HepG2 (cell line): ENCODE measurements around the gene PPM1H. TPM values are rescaled to one million over a fixed set of nuclear protein-coding genes. Genes with fewer than 3 reads are reported as not detected.

Experiments
- ATAC-seq: fragments of 200-7000 bp; cut with Tn5 transposase; 3 replicates; pipeline ENCODE4 v1.9.1; 2020; ENCODE audit warnings: mild to moderate bottlenecking, moderate library complexity
- BruUV-seq: library from RNA; stranded (reverse); fragments of 400-500 nt; replicated peaks from 2 replicates; lab custom pipeline; 2021; lab: Mats Ljungman, UMichigan
- CTCF ChIA-PET: fragments of 300-600 bp; formaldehyde crosslinking; extraction: SDS; loops from one replicate; lab custom pipeline; 2021; ENCODE audit warnings: low total read pairs, inconsistent platforms, low intra/inter-chr PET ratio; lab: Yijun Ruan, JAX
- POLR2A ChIA-PET: fragments of 350-600 bp; sonication (Branson Sonifier 250); formaldehyde crosslinking; loops from one replicate; lab custom pipeline; 2020; ENCODE audit warnings: antibody characterized with exemption, inconsistent platforms; lab: Yijun Ruan, JAX
- DNase-seq: peaks from one replicate; pipeline ENCODE4 v3.0.0-alpha.2; 2015; ENCODE audit warnings: low spot score
- FAIRE-seq: peaks from 3 replicates; lab custom pipeline; 2011; peaks lifted over from hg19 to GRCh38; lab: Jason Lieb, UNC
- H2AFZ ChIP-seq: one replicate; pipeline ENCODE4 v1.6.1; 2011; ENCODE audit warnings: low read length, inconsistent platforms
- H3K27ac ChIP-seq: fragments of 300-600 bp; 3 replicates; pipeline ENCODE4 v1.8.0; 2011; ENCODE audit warnings: mixed run types, mild to moderate bottlenecking, mixed read lengths, low read length, inconsistent platforms; ENCODE audit not compliant: insufficient read depth; ENCODE audit errors: extremely low read length
- H3K27me3 ChIP-seq, 2 experiments: fragments of 200-600 bp in 1 of 2; 2 replicates in 1 of 2; 3 replicates in 1 of 2; pipeline versions ENCODE4 v1.6.0 to v1.8.0; 2011; ENCODE audit warnings: low read length in 2 of 2, mild to moderate bottlenecking in 2 of 2, moderate library complexity in 2 of 2, inconsistent platforms in 1 of 2; ENCODE audit not compliant: insufficient read depth in 2 of 2, control insufficient read depth in 1 of 2
- H3K36me3 ChIP-seq, 2 experiments: fragments of 200-600 bp in 1 of 2; replicated peaks in 1 of 2; 2 replicates in 1 of 2; 3 replicates in 1 of 2; pipeline versions ENCODE4 v1.5.1 to v1.8.0; 2011; ENCODE audit warnings: low read length in 2 of 2, inconsistent platforms in 1 of 2; ENCODE audit not compliant: insufficient read depth in 2 of 2, control insufficient read depth in 1 of 2
- H3K4me1 ChIP-seq: 2 replicates; pipeline ENCODE4 v1.5.1; 2012; ENCODE audit warnings: low read length, inconsistent platforms; ENCODE audit not compliant: insufficient read depth
- H3K4me2 ChIP-seq: 2 replicates; pipeline ENCODE4 v1.6.0; 2011; ENCODE audit warnings: low read depth, low read length, inconsistent platforms
- H3K4me3 ChIP-seq, 3 experiments: fragments of 200-600 bp in 1 of 3; sonication (generic), shearing (Covaris generic) in 1 of 3; replicated peaks in 1 of 3; 2 replicates each; pipeline ENCODE4 v1.5.1; 2011 to 2016; ENCODE audit warnings: low read length in 3 of 3, inconsistent platforms in 2 of 3, low read depth in 2 of 3, mild to moderate bottlenecking in 2 of 3, control low read depth in 1 of 3, mixed read lengths in 1 of 3; ENCODE audit not compliant: insufficient read depth in 1 of 3
- H3K79me2 ChIP-seq: one replicate; pipeline ENCODE4 v1.6.1; 2011; ENCODE audit warnings: low read length, inconsistent platforms; ENCODE audit not compliant: insufficient read depth
- H3K9ac ChIP-seq: 2 replicates; pipeline ENCODE4 v1.6.0; 2011; ENCODE audit warnings: mild to moderate bottlenecking, low read depth, low read length, inconsistent platforms; ENCODE audit not compliant: insufficient read depth
- H3K9me3 ChIP-seq: 2 replicates; pipeline ENCODE4 v1.5.1; 2012; ENCODE audit warnings: mild to moderate bottlenecking, low read length
- H4K20me1 ChIP-seq: 2 replicates; pipeline ENCODE4 v1.6.0; 2011; ENCODE audit warnings: inconsistent platforms, mild to moderate bottlenecking, low read length, moderate library complexity; ENCODE audit not compliant: insufficient read depth
- CEBPB ChIP-seq: IDR thresholded peaks from 2 replicates; pipeline ENCODE4 v1.6.1; 2011; ENCODE audit warnings: low read depth, low read length, improper control_type of control experiment, borderline replicate concordance
- DRAP1 ChIP-seq: IDR thresholded peaks from 2 replicates; pipeline ENCODE4 v1.6.1; 2016; ENCODE audit warnings: missing genetic modification reagents, missing compliant biosample characterization
- HNRNPH1 ChIP-seq: fragments of 200-400 bp; formaldehyde crosslinking; optimal IDR thresholded peaks from 2 replicates; pipeline ENCODE3; 2017; ENCODE audit warnings: mild to moderate bottlenecking, low read depth, low read length
- NFRKB ChIP-seq: fragments of 450-650 bp; IDR thresholded peaks from 2 replicates; pipeline ENCODE4 v1.6.1; 2017
- NFYC ChIP-seq: IDR thresholded peaks from 2 replicates; pipeline ENCODE4 v1.6.1; 2016; ENCODE audit warnings: missing genetic modification reagents, missing compliant biosample characterization
- NR3C1 ChIP-seq: sonication (generic); formaldehyde crosslinking; IDR thresholded peaks from 2 replicates; pipeline ENCODE4 v1.4.0; 2020; ENCODE audit warnings: missing genetic modification reagents
- TRIM24 ChIP-seq: sonication (generic); formaldehyde crosslinking; IDR thresholded peaks from 2 replicates; pipeline ENCODE4 v1.8.0; 2022; ENCODE audit warnings: mild to moderate bottlenecking, missing genetic modification reagents
- ZNF672 ChIP-seq: sonication (generic); formaldehyde crosslinking; IDR thresholded peaks from 2 replicates; pipeline ENCODE4 v1.8.1; 2022; ENCODE audit warnings: missing genetic modification reagents
- ZNF816 ChIP-seq: sonication (generic); formaldehyde crosslinking; IDR thresholded peaks from 2 replicates; pipeline ENCODE4 v1.8.0; 2022; ENCODE audit warnings: missing genetic modification reagents, mild to moderate bottlenecking, borderline replicate concordance
- WGBS: methylation state at CpG from one replicate; pipeline ENCODE4 v1.1.6; 2017; ENCODE audit warnings: low lambda C conversion rate; 5-methylcytosine and 5-hydroxymethylcytosine counted together
- in situ Hi-C: cut with HindIII; loops from 2 replicates; pipeline ENCODE4 v1.10.0; 2017; ENCODE audit warnings: low pct_unique_long_range_greater_than_20kb; ENCODE audit not compliant: extremely low pct_ligation_motif_present
- intact Hi-C: fragments of 100-400 bp; cut with micrococcal nuclease; formaldehyde crosslinking; loops from one replicate; pipeline ENCODE4 v1.10.0; 2022; ENCODE audit not compliant: unreplicated experiment
- polyA plus RNA-seq, 8 experiments: library from polyadenylated mRNA; depleted of rRNA in 3 of 8; stranded (reverse) in 7 of 8; unstranded in 1 of 8; fragments of >200 nt; fragmentation: Illumina TruSeq in 4 of 8; extraction: Trizol in 4 of 8; gene quantifications; 2 replicates each; pipeline versions ENCODE4 v1.2.1 to v1.2.3, GENCODE V29; 2011 to 2016; ENCODE audit warnings: low read depth in 4 of 8, missing spikeins in 1 of 8, mixed read lengths in 1 of 8; ENCODE audit not compliant: insufficient read depth in 1 of 8
- total RNA-seq, 5 experiments: library from RNA; depleted of rRNA; stranded (reverse); fragments of >200 nt; fragmentation: Illumina TruSeq; extraction: Trizol; gene quantifications; 2 replicates each; pipeline ENCODE4 v1.2.3, GENCODE V29; 2016; ENCODE audit warnings: low read depth in 1 of 5
- TF ChIP-seq, protein P1 (sequence below): sonication (generic); formaldehyde crosslinking; IDR thresholded peaks from 2 replicates; pipeline ENCODE4 v1.5.1; 2020; ENCODE audit warnings: missing genetic modification reagents, mild to moderate bottlenecking, borderline replicate concordance
- TF ChIP-seq, protein P2 (sequence below): sonication (generic); formaldehyde crosslinking; IDR thresholded peaks from 2 replicates; pipeline ENCODE4 v1.4.0; 2020; ENCODE audit warnings: mild to moderate bottlenecking, missing genetic modification reagents
- TF ChIP-seq, protein P3 (sequence below): sonication (generic); formaldehyde crosslinking; IDR thresholded peaks from 2 replicates; pipeline ENCODE4 v1.4.0; 2020; ENCODE audit warnings: mild to moderate bottlenecking, low read depth, missing genetic modification reagents
- TF ChIP-seq, protein P4 (sequence below): fragments of 450-650 bp; IDR thresholded peaks from 2 replicates; pipeline ENCODE4 v1.6.1; 2016
- TF ChIP-seq, protein P5 (sequence below): sonication (generic); formaldehyde crosslinking; IDR thresholded peaks from 2 replicates; pipeline ENCODE4 v1.8.0; 2023; ENCODE audit warnings: mild to moderate bottlenecking, missing genetic modification reagents

PPM1H gene
- total and polyA plus RNA-seq, 2 of the 13 experiments (the other 11 are each of a cell fraction or from before 2014, with no cell fraction given): 29.1 to 38.1 TPM

GRCh38 chr12:62784576-62784975 is 150.4 kb downstream of the PPM1H start (continued):
- TF ChIP-seq DRAP1 (CRISPR knock-in tag): no peak
- TF ChIP-seq NR3C1 (CRISPR knock-in tag): no peak
- no peak for TF ChIP-seq NFRKB
- TF ChIP-seq, protein P1, sequence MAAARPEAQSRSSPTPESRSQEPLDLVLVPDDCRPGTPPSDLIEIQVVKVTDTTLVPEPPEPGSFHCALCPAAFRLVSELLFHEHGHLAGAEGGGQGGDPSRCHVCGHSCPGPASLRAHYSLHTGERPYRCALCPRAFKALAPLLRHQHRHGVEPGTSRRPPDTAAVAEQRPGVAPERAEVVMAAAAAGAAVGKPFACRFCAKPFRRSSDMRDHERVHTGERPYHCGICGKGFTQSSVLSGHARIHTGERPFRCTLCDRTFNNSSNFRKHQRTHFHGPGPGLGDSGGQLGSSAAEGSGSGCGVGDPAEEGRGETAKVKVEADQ: no peak
- TF ChIP-seq ZNF672 (CRISPR knock-in tag): no peak

GRCh38 chr12:62783881-62784280 is 151.1 kb downstream of the PPM1H start:
- in situ Hi-C loops (no loop called here), intact Hi-C loops (no loop called here)
- no peak for ATAC-seq
- no peak overlapping the region for H3K4me3 ChIP-seq
- H3K9me3 ChIP-seq: no peaks in the 10 kb centered on the region
- H3K27me3 ChIP-seq: no peaks in the 10 kb centered on the region
- H3K36me3 ChIP-seq: peaks cover 13 to 56% of the 10 kb centered on the region in 2 experiments
- DNase-seq: no peak
- no peak overlapping the region for H3K27ac ChIP-seq
- no peak for FAIRE-seq
- ChIA-PET CTCF (no interaction called here), POLR2A (no interaction called here)
- H4K20me1 ChIP-seq: peaks cover 6% of the 10 kb centered on the region; the same call in 1 of the 2 replicates
- no peaks in the 10 kb centered on the region for H3K79me2 ChIP-seq
- BruUV-seq: no TSS peak
- WGBS: 97% methylated on average over 6 of the region's 6 CpGs
- H3K4me1 ChIP-seq: peaks cover 26% of the 10 kb centered on the region
- no peak overlapping the region for H3K9ac ChIP-seq
- no peak overlapping the region for H2AFZ ChIP-seq
- H3K4me2 ChIP-seq: no peak overlapping the region
- TF ChIP-seq, protein P2, sequence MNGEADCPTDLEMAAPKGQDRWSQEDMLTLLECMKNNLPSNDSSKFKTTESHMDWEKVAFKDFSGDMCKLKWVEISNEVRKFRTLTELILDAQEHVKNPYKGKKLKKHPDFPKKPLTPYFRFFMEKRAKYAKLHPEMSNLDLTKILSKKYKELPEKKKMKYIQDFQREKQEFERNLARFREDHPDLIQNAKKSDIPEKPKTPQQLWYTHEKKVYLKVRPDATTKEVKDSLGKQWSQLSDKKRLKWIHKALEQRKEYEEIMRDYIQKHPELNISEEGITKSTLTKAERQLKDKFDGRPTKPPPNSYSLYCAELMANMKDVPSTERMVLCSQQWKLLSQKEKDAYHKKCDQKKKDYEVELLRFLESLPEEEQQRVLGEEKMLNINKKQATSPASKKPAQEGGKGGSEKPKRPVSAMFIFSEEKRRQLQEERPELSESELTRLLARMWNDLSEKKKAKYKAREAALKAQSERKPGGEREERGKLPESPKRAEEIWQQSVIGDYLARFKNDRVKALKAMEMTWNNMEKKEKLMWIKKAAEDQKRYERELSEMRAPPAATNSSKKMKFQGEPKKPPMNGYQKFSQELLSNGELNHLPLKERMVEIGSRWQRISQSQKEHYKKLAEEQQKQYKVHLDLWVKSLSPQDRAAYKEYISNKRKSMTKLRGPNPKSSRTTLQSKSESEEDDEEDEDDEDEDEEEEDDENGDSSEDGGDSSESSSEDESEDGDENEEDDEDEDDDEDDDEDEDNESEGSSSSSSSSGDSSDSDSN (CRISPR knock-in tag): no peak
- TF ChIP-seq HNRNPH1 (no peak), ZNF816 (CRISPR knock-in tag) (no peak), TRIM24 (CRISPR knock-in tag) (no peak), NFYC (no peak), CEBPB (no peak)
- TF ChIP-seq, protein P3, sequence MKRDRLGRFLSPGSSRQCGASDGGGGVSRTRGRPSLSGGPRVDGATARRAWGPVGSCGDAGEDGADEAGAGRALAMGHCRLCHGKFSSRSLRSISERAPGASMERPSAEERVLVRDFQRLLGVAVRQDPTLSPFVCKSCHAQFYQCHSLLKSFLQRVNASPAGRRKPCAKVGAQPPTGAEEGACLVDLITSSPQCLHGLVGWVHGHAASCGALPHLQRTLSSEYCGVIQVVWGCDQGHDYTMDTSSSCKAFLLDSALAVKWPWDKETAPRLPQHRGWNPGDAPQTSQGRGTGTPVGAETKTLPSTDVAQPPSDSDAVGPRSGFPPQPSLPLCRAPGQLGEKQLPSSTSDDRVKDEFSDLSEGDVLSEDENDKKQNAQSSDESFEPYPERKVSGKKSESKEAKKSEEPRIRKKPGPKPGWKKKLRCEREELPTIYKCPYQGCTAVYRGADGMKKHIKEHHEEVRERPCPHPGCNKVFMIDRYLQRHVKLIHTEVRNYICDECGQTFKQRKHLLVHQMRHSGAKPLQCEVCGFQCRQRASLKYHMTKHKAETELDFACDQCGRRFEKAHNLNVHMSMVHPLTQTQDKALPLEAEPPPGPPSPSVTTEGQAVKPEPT (CRISPR knock-in tag): no peak
- TF ChIP-seq, protein P4, sequence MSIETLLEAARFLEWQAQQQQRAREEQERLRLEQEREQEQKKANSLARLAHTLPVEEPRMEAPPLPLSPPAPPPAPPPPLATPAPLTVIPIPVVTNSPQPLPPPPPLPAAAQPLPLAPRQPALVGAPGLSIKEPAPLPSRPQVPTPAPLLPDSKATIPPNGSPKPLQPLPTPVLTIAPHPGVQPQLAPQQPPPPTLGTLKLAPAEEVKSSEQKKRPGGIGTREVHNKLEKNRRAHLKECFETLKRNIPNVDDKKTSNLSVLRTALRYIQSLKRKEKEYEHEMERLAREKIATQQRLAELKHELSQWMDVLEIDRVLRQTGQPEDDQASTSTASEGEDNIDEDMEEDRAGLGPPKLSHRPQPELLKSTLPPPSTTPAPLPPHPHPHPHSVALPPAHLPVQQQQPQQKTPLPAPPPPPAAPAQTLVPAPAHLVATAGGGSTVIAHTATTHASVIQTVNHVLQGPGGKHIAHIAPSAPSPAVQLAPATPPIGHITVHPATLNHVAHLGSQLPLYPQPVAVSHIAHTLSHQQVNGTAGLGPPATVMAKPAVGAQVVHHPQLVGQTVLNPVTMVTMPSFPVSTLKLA: no peak
- TF ChIP-seq, protein P5, sequence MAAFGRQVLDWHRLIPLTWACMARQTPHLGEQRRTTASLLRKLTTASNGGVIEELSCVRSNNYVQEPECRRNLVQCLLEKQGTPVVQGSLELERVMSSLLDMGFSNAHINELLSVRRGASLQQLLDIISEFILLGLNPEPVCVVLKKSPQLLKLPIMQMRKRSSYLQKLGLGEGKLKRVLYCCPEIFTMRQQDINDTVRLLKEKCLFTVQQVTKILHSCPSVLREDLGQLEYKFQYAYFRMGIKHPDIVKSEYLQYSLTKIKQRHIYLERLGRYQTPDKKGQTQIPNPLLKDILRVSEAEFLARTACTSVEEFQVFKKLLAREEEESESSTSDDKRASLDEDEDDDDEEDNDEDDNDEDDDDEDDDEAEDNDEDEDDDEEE: no peak
